HCT116 (cell line): ENCODE data around the gene SETDB1. TPM values are rescaled to one million over a fixed set of nuclear protein-coding genes. Genes with fewer than 3 reads are reported as not detected.
A peak's percentile ranks its signal among the peaks of the same experiment; 100 is the strongest.

Source experiments
- ATAC-seq: fragments of 200-7000 bp; cut with Tn5 transposase; 2 replicates; pipeline ENCODE4 v1.9.1; 2020; ENCODE audit warnings: mild to moderate bottlenecking, moderate library complexity
- BruUV-seq: library from RNA; stranded (reverse); fragments of 400-500 nt; replicated peaks from 2 replicates; lab custom pipeline; 2021; lab: Mats Ljungman, UMichigan
- CTCF ChIA-PET: fragments of 300-600 bp; sonication (Branson Sonifier 250); formaldehyde crosslinking; loops from one replicate; lab custom pipeline; 2021; ENCODE audit warnings: antibody characterized with exemption; lab: Charles Lee
- POLR2A ChIA-PET: fragments of 300-600, 350-600 bp; sonication (Branson Sonifier 250); formaldehyde crosslinking; loops from one replicate; lab custom pipeline; 2021; ENCODE audit warnings: antibody characterized with exemption; lab: Charles Lee
- RAD21 ChIA-PET, 2 experiments: fragments of 300-600 bp; sonication (Branson Sonifier 250); formaldehyde crosslinking; loops; one replicate each; lab custom pipeline; 2023; ENCODE audit warnings: low total read pairs in 2 of 2; ENCODE audit not compliant: uncharacterized antibody in 2 of 2, unreplicated experiment in 2 of 2, low non-redundant PET in 1 of 2; lab: Charles Lee
- DNase-seq: peaks from one replicate; pipeline ENCODE4 v3.0.0-alpha.2; 2010; ENCODE audit warnings: low read depth, low spot score
- H2AFZ ChIP-seq: fragments of 200-600 bp; shearing (Covaris generic), sonication (generic); 2 replicates; pipeline ENCODE4 v1.6.1; 2017; ENCODE audit warnings: low read depth, mixed run types, mixed read lengths, antibody characterized with exemption, low read length; ENCODE audit not compliant: poor library complexity, severe bottlenecking
- H3K27ac ChIP-seq: 2 replicates; pipeline ENCODE4 v1.5.1; 2012; ENCODE audit warnings: low read depth, low read length
- H3K27me3 ChIP-seq: fragments of 200-600 bp; sonication (generic); 2 replicates; pipeline ENCODE4 v1.6.1; 2016; ENCODE audit warnings: mixed run types, low read length, mixed read lengths; ENCODE audit not compliant: insufficient read depth
- H3K36me3 ChIP-seq, 2 experiments: fragments of 200-500 bp in 1 of 2; fragments of 200-600 bp in 1 of 2; sonication (Bioruptor generic) in 1 of 2; sonication (generic) in 1 of 2; 2 replicates each; pipeline versions ENCODE4 v1.5.1 to v1.6.1; 2014 to 2016; ENCODE audit warnings: low read length in 2 of 2, inconsistent platforms in 1 of 2, mixed read lengths in 1 of 2, mixed run types in 1 of 2; ENCODE audit not compliant: insufficient read depth in 2 of 2, control insufficient read depth in 1 of 2
- H3K4me1 ChIP-seq, 2 experiments: fragments of 200-600 bp in 1 of 2; sonication (generic) in 1 of 2; 2 replicates each; pipeline versions ENCODE4 v1.5.1 to v1.6.1; 2012 to 2017; ENCODE audit warnings: low read length in 2 of 2, inconsistent platforms in 1 of 2, mild to moderate bottlenecking in 1 of 2, mixed read lengths in 1 of 2, mixed run types in 1 of 2, moderate library complexity in 1 of 2; ENCODE audit not compliant: insufficient read depth in 2 of 2, control insufficient read depth in 1 of 2
- H3K4me2 ChIP-seq: fragments of 200-600 bp; sonication (generic); 2 replicates; pipeline ENCODE4 v1.6.1; 2017; ENCODE audit warnings: mixed run types, low read length, mixed read lengths
- H3K4me3 ChIP-seq, 2 experiments: fragments of 200-600 bp in 1 of 2; sonication (generic) in 1 of 2; replicated peaks in 1 of 2; 2 replicates each; pipeline ENCODE4 v1.5.1; 2011 to 2016; ENCODE audit warnings: low read length in 2 of 2, control low read depth in 1 of 2, low read depth in 1 of 2, mild to moderate bottlenecking in 1 of 2, mixed read lengths in 1 of 2, mixed run types in 1 of 2
- H3K79me2 ChIP-seq: fragments of 200-600 bp; sonication (generic); 2 replicates; pipeline ENCODE4 v1.6.1; 2017; ENCODE audit warnings: mild to moderate bottlenecking, mixed run types, low read length, moderate library complexity, mixed read lengths; ENCODE audit not compliant: insufficient read depth
- H3K9ac ChIP-seq: fragments of 200-600 bp; sonication (generic); 2 replicates; pipeline ENCODE4 v1.6.1; 2016; ENCODE audit warnings: low read length, mixed read lengths
- H3K9me2 ChIP-seq: fragments of 200-600 bp; sonication (generic), shearing (Covaris generic); 2 replicates; pipeline ENCODE4 v1.6.1; 2017; ENCODE audit warnings: mixed run types, mild to moderate bottlenecking, moderate library complexity; ENCODE audit not compliant: insufficient read depth
- H3K9me3 ChIP-seq, 2 experiments: fragments of 200-500 bp in 1 of 2; fragments of 200-600 bp in 1 of 2; sonication (Bioruptor generic) in 1 of 2; sonication (generic) in 1 of 2; 2 replicates each; pipeline ENCODE4 v1.6.1; 2014 to 2017; ENCODE audit warnings: low read length in 2 of 2, mixed read lengths in 2 of 2, inconsistent platforms in 1 of 2, low read depth in 1 of 2, mild to moderate bottlenecking in 1 of 2, mixed run types in 1 of 2, moderate library complexity in 1 of 2; ENCODE audit not compliant: control insufficient read depth in 1 of 2, insufficient read depth in 1 of 2
- H4K20me1 ChIP-seq: fragments of 200-600 bp; sonication (generic), shearing (Covaris generic); 2 replicates; pipeline ENCODE4 v1.6.1; 2017; ENCODE audit warnings: mixed run types, mild to moderate bottlenecking, moderate library complexity; ENCODE audit not compliant: insufficient read depth
- EGR1 ChIP-seq: IDR thresholded peaks from 2 replicates; pipeline ENCODE4 v1.6.1; 2012; ENCODE audit warnings: low read depth
- EZH2 ChIP-seq: fragments of 200-600 bp; sonication (generic); IDR thresholded peaks from 2 replicates; pipeline ENCODE4 v1.6.1; 2017; ENCODE audit warnings: antibody characterized with exemption, mixed run types
- FOSL1 ChIP-seq: IDR thresholded peaks from 2 replicates; pipeline ENCODE4 v1.6.1; 2012; ENCODE audit warnings: low read depth
- POLR2AphosphoS5 ChIP-seq: IDR thresholded peaks from 2 replicates; pipeline ENCODE4 v1.6.1; 2011; ENCODE audit warnings: mild to moderate bottlenecking, low read depth, low read length, moderate library complexity
- RAD21 ChIP-seq: IDR thresholded peaks from 2 replicates; pipeline ENCODE4 v1.6.1; 2012; ENCODE audit warnings: low read depth, mild to moderate bottlenecking
- TCF7L2 ChIP-seq: IDR thresholded peaks from 2 replicates; pipeline ENCODE4 v1.7.0; 2011; ENCODE audit warnings: borderline replicate concordance, inconsistent platforms; ENCODE audit not compliant: insufficient read depth, insufficient read length; ENCODE audit errors: extremely low read depth
- YY1 ChIP-seq: IDR thresholded peaks from 2 replicates; pipeline ENCODE4 v1.6.1; 2011; ENCODE audit warnings: low read length, low read depth, moderate library complexity, mild to moderate bottlenecking; ENCODE audit not compliant: insufficient replicate concordance; ENCODE audit errors: extremely low read depth
- ZFX ChIP-seq: fragments of 450-650 bp; IDR thresholded peaks from 2 replicates; pipeline ENCODE4 v1.6.1; 2017
- intact Hi-C: fragments of 100-400 bp; cut with micrococcal nuclease; formaldehyde crosslinking; loops from 2 replicates; pipeline ENCODE4 v1.10.0; 2022
- total RNA-seq: library from RNA; stranded (reverse); gene quantifications from one replicate; pipeline ENCODE4 v1.2.1, GENCODE V29; 2021; ENCODE audit not compliant: unreplicated experiment
- TF ChIP-seq, protein P1 (sequence below), 3 experiments: fragments of 200-600 bp in 1 of 3; sonication (generic) in 1 of 3; IDR thresholded peaks in 2 of 3; conservative IDR thresholded peaks in 1 of 3; 2 replicates each; pipeline ENCODE4 v1.5.1; 2012 to 2017; ENCODE audit warnings: low read depth in 2 of 3, low read length in 2 of 3, antibody characterized with exemption in 1 of 3, borderline replicate concordance in 1 of 3, control low read depth in 1 of 3, mild to moderate bottlenecking in 1 of 3, mixed read lengths in 1 of 3, mixed run types in 1 of 3, moderate library complexity in 1 of 3; ENCODE audit not compliant: insufficient read depth in 1 of 3
- TF ChIP-seq, protein P2 (sequence below): IDR thresholded peaks from 2 replicates; pipeline ENCODE4 v1.6.1; 2011; ENCODE audit warnings: mild to moderate bottlenecking, low read length, moderate library complexity; ENCODE audit not compliant: insufficient replicate concordance; ENCODE audit errors: extremely low read depth

The SETDB1 gene
- total RNA-seq, 1 experiment from 2014 or later = 54.3 TPM

DNA sequence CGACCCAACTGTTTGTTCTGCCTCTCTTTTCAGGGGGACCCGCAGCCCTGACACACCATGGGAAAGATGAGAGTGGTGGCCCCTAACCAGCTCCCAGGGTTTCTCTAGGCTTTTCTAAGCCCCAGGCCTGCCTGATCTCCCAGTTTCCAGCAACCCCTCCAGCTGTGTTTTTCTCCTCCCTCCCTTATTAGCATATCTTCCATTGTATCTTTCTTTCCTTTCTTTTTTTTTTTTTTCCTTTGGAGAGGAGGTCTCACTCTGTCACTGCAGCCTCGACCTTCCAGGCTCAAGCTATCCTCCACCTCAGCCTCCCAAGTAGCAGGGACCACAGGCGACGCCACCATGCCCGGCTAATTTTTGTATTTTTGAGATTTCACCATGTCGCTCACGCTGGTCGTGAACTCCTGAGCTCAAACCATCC is 50.2 kb downstream of the SETDB1 start:
- no peaks in the 10 kb centered on the region for H3K27me3 ChIP-seq
- no TSS peak for BruUV-seq
- peak overlapping the region; percentile 51 to 64 for H3K4me3 ChIP-seq
- intact Hi-C loops = loop anchor here (5.0 kb wide), 4 partner anchors 49 to 719 kb away; partner anchors contain the start of genes CA14, MCL1 and SETDB1
- TF ChIP-seq FOSL1 = no peak
- TF ChIP-seq EZH2 = no peak
- H3K27ac ChIP-seq = peak overlapping the region; percentile 92
- peak overlapping the region; percentile 89 for H3K4me2 ChIP-seq
- ChIA-PET POLR2A (interaction anchor here (0.5 to 1.6 kb wide), 5 partner anchors 9 to 415 kb away, joined by 3 to 7 read pairs (median 4); no protein-coding TSS in a partner anchor), RAD21 (no interaction called here), CTCF (interaction anchor here (0.8 to 1.2 kb wide), 2 partner anchors 20 to 26 kb away, joined by 3 to 5 read pairs; no protein-coding TSS in a partner anchor)
- H4K20me1 ChIP-seq = 0 out of 2 replicates have a peak, but pooled peaks cover 1% of the 10 kb centered on the region
- H3K36me3 ChIP-seq = no peaks in the 10 kb centered on the region
- no peaks in the 10 kb centered on the region for H3K9me2 ChIP-seq
- H3K9ac ChIP-seq = peak overlapping the region; percentile 67
- no peak for DNase-seq
- H3K79me2 ChIP-seq = peaks cover 28% of the 10 kb centered on the region
- no peak overlapping the region for H2AFZ ChIP-seq
- H3K4me1 ChIP-seq = peaks cover 71 to 87% of the 10 kb centered on the region in 2 experiments
- no peak for ATAC-seq
- H3K9me3 ChIP-seq = no peaks in the 10 kb centered on the region

DNA sequence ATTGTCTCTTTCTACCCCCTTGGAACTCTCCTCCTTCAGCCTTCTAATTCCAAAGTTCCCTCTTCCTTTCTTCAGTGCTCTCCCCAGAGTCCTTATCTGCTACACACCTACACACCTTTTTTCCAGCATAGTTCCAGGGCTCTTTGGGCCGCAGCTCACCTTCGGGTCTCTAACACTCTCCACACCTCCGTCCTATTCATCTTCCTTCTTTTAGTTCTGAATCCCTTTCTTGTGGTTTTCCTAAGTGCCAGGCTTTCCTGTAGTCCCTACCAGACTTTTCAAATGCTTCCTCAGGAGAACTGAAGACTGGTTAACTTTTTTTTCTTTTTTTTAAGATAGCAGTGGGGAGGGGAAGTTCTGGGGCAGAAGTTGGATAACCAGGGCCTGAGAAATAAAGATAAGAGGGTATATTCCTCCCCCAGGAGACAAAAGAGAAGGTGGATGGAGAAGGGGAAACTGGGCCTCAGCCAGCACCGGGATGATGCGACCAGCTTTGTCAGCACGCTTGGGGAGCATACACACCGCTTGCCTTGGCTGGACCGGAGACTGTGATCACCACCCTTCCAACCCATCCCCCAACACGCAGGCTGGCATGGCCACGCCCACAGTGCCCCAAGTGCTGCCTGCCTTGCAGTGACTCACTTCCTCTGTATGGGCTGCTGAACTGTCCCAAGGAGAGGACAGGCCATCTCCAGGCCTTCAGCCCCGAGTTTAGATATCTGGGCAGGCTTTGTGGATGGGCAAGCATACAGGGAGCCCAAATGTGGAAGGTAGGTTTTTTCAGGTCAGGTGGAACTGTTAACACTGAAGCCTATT is 50.9 kb downstream of the SETDB1 start:
- Histone ChIP-seq H3K9me2 (no peaks in the 10 kb centered on the region), H3K79me2 (peaks cover 21% of the 10 kb centered on the region), H3K9me3 (no peaks in the 10 kb centered on the region), H4K20me1 (no peaks in the 10 kb centered on the region), H3K4me2 (peak overlapping the region; percentile 89), H3K4me1 (peaks cover 71 to 87% of the 10 kb centered on the region in 2 experiments), H3K27me3 (no peaks in the 10 kb centered on the region), H3K4me3 (peak overlapping the region; percentile 51 to 64), H3K36me3 (no peaks in the 10 kb centered on the region), H3K9ac (peak overlapping the region; percentile 67), H2AFZ (no peak overlapping the region), H3K27ac (peak overlapping the region; percentile 92)
- CTCF ChIA-PET = interaction anchor here (0.9 to 1.0 kb wide), 2 partner anchors 29 to 416 kb away, joined by 3 to 4 read pairs; no protein-coding TSS in a partner anchor
- POLR2A ChIA-PET = interaction anchor here (0.5 to 1.2 kb wide), 5 partner anchors 11 to 416 kb away, joined by 3 to 5 read pairs (median 3); no protein-coding TSS in a partner anchor
- RAD21 ChIA-PET = no interaction called here
- TSS peak; percentile 66 for BruUV-seq
- DNase-seq (peak; percentile 85), ATAC-seq (peak; percentile 68)
- intact Hi-C loops = loop anchor here (5.0 kb wide), 4 partner anchors 50 to 720 kb away; partner anchors contain the start of genes CA14, MCL1 and SETDB1
- TF ChIP-seq, protein P1, sequence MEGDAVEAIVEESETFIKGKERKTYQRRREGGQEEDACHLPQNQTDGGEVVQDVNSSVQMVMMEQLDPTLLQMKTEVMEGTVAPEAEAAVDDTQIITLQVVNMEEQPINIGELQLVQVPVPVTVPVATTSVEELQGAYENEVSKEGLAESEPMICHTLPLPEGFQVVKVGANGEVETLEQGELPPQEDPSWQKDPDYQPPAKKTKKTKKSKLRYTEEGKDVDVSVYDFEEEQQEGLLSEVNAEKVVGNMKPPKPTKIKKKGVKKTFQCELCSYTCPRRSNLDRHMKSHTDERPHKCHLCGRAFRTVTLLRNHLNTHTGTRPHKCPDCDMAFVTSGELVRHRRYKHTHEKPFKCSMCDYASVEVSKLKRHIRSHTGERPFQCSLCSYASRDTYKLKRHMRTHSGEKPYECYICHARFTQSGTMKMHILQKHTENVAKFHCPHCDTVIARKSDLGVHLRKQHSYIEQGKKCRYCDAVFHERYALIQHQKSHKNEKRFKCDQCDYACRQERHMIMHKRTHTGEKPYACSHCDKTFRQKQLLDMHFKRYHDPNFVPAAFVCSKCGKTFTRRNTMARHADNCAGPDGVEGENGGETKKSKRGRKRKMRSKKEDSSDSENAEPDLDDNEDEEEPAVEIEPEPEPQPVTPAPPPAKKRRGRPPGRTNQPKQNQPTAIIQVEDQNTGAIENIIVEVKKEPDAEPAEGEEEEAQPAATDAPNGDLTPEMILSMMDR (IDR thresholded peaks at IDR 0.05 in 2 of 3, conservative IDR thresholded peaks at IDR 0.05 in 1 of 3; ENCODE audit: borderline replicate concordance in 1 of 3, insufficient read depth in 1 of 3, low read depth in 2 of 3, low read length in 2 of 3) = no peak
- TF ChIP-seq TCF7L2 (peak; percentile 61), ZFX (peak; percentile 62), RAD21 (no peak), YY1 (peak; percentile 68), EGR1 (no peak), FOSL1 (no peak), POLR2AphosphoS5 (peak; percentile 97)
- TF ChIP-seq, protein P2, sequence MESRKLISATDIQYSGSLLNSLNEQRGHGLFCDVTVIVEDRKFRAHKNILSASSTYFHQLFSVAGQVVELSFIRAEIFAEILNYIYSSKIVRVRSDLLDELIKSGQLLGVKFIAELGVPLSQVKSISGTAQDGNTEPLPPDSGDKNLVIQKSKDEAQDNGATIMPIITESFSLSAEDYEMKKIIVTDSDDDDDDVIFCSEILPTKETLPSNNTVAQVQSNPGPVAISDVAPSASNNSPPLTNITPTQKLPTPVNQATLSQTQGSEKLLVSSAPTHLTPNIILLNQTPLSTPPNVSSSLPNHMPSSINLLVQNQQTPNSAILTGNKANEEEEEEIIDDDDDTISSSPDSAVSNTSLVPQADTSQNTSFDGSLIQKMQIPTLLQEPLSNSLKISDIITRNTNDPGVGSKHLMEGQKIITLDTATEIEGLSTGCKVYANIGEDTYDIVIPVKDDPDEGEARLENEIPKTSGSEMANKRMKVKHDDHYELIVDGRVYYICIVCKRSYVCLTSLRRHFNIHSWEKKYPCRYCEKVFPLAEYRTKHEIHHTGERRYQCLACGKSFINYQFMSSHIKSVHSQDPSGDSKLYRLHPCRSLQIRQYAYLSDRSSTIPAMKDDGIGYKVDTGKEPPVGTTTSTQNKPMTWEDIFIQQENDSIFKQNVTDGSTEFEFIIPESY = no peak
